MG63 (cell line): ENCODE data around the gene DUS4L. TPM values are rescaled to one million over a fixed set of nuclear protein-coding genes. Genes with fewer than 3 reads are reported as not detected.

Experiments
- DNase-seq: peaks from one replicate; pipeline ENCODE4 v3.0.0-alpha.2; 2020
- H3K27me3 ChIP-seq: fragments of 250-450 bp; sonication (Bioruptor Pico); 2 replicates; pipeline ENCODE4 v1.5.1; 2020; ENCODE audit warnings: mild to moderate bottlenecking, moderate library complexity
- H3K36me3 ChIP-seq: fragments of 250-450 bp; sonication (Bioruptor Pico); 2 replicates; pipeline ENCODE4 v1.5.1; 2020; ENCODE audit warnings: mild to moderate bottlenecking, moderate library complexity
- H3K4me3 ChIP-seq: fragments of 250-450 bp; sonication (Bioruptor Pico); 2 replicates; pipeline ENCODE4 v1.5.1; 2020; ENCODE audit warnings: mild to moderate bottlenecking, moderate library complexity
- H3K9me3 ChIP-seq: fragments of 250-450 bp; sonication (Bioruptor Pico); 2 replicates; pipeline ENCODE4 v1.5.1; 2020; ENCODE audit warnings: mild to moderate bottlenecking, moderate library complexity
- total RNA-seq: library from RNA; depleted of rRNA; stranded (reverse); fragments of >200 nt; shearing (Covaris generic); gene quantifications from 2 replicates; pipeline ENCODE4 v1.2.3, GENCODE V29; 2014; ENCODE audit warnings: low replicate concordance

The DUS4L gene
- total RNA-seq, 1 experiment from 2014 or later, result 1.8 TPM

GRCh38 chr7:107564553-107565298 lies 955 bp downstream of the DUS4L start:
- 0 out of 2 replicates have a peak, but pooled peaks cover 3% of the 10 kb centered on the region for H3K36me3 ChIP-seq
- DNase-seq, result no peak
- no peaks in the 10 kb centered on the region for H3K27me3 ChIP-seq
- H3K4me3 ChIP-seq, result peak overlapping the region; percentile 81
- peaks cover 7% of the 10 kb centered on the region; the same call in 1 of the 2 replicates for H3K9me3 ChIP-seq

GRCh38 chr7:107570298-107570697 lies 6.5 kb downstream of the DUS4L start:
- 0 out of 2 replicates have a peak, but pooled peaks cover 3% of the 10 kb centered on the region for H3K36me3 ChIP-seq
- H3K4me3 ChIP-seq, result no peak overlapping the region
- H3K27me3 ChIP-seq, result no peaks in the 10 kb centered on the region
- no peak for DNase-seq
- peaks cover 3% of the 10 kb centered on the region; the same call in 1 of the 2 replicates for H3K9me3 ChIP-seq

- no peaks in the 10 kb centered on the region for H3K9me3 ChIP-seq
- no peaks in the 10 kb centered on the region for H3K27me3 ChIP-seq
- H3K4me3 ChIP-seq, result no peak overlapping the region
- H3K36me3 ChIP-seq, result no peaks in the 10 kb centered on the region
- DNase-seq, result no peak
Measured at GRCh38 chr7:107573537-107573936, 9.8 kb downstream of the DUS4L start.

- Histone ChIP-seq H3K27me3 (no peaks in the 10 kb centered on the region), H3K36me3 (0 out of 2 replicates have a peak, but pooled peaks cover 6% of the 10 kb centered on the region)
- no peak for DNase-seq
Measured at GRCh38 chr7:107579554-107579884, 15.7 kb downstream of the DUS4L start.

GRCh38 chr7:107579885-107580715 lies 16.3 kb downstream of the DUS4L start, which contains the start of gene BCAP29:
Gene BCAP29 (plus strand): TSS chr7:107580246. CDS start chr7:107580773, 527 bp downstream.
- DNase-seq, result peak; percentile 67
- Histone ChIP-seq H3K4me3 (peak within 1 kb of the TSS; percentile 69), H3K36me3 (peaks cover 6% of the 10 kb centered on the region; the same call in 1 of the 2 replicates), H3K27me3 (no peaks in the 10 kb centered on the region), H3K9me3 (no peaks in the 10 kb centered on the region)

More at GRCh38 chr7:107579554-107579884, 15.7 kb downstream of the DUS4L start:
- Histone ChIP-seq H3K4me3 (peak overlapping the region; percentile 69), H3K9me3 (no peaks in the 10 kb centered on the region)

GRCh38 chr7:107580716-107581383 lies 17.1 kb downstream of the DUS4L start:
- H3K36me3 ChIP-seq, result peaks cover 8% of the 10 kb centered on the region; the same call in 1 of the 2 replicates
- H3K4me3 ChIP-seq, result peak overlapping the region; percentile 69
- no peaks in the 10 kb centered on the region for H3K9me3 ChIP-seq
- H3K27me3 ChIP-seq, result no peaks in the 10 kb centered on the region
- no peak for DNase-seq

- Histone ChIP-seq H3K27me3 (no peaks in the 10 kb centered on the region), H3K9me3 (no peaks in the 10 kb centered on the region), H3K4me3 (peak overlapping the region; percentile 69), H3K36me3 (peaks cover 8% of the 10 kb centered on the region)
- no peak for DNase-seq
Measured at GRCh38 chr7:107581387-107582013, 17.7 kb downstream of the DUS4L start.

GRCh38 chr7:107582875-107583274 lies 19.1 kb downstream of the DUS4L start:
- DNase-seq, result no peak
- Histone ChIP-seq H3K9me3 (no peaks in the 10 kb centered on the region), H3K36me3 (peaks cover 13% of the 10 kb centered on the region), H3K27me3 (no peaks in the 10 kb centered on the region), H3K4me3 (no peak overlapping the region)

- DNase-seq, result no peak
- no peaks in the 10 kb centered on the region for H3K27me3 ChIP-seq
- peaks cover 17% of the 10 kb centered on the region for H3K36me3 ChIP-seq
- no peaks in the 10 kb centered on the region for H3K9me3 ChIP-seq
- no peak overlapping the region for H3K4me3 ChIP-seq
Measured at GRCh38 chr7:107584716-107585115, 20.9 kb downstream of the DUS4L start.

- Histone ChIP-seq H3K4me3 (no peak overlapping the region), H3K27me3 (no peaks in the 10 kb centered on the region), H3K9me3 (no peaks in the 10 kb centered on the region), H3K36me3 (peaks cover 15% of the 10 kb centered on the region)
- no peak for DNase-seq
Measured at GRCh38 chr7:107588529-107589130, 24.9 kb downstream of the DUS4L start.

GRCh38 chr7:107591421-107591820 lies 27.6 kb downstream of the DUS4L start:
- H3K36me3 ChIP-seq, result peaks cover 20% of the 10 kb centered on the region

GRCh38 chr7:107592361-107593024 lies 28.7 kb downstream of the DUS4L start:
- no peak for DNase-seq
- H3K4me3 ChIP-seq, result no peak overlapping the region
- H3K36me3 ChIP-seq, result peaks cover 19% of the 10 kb centered on the region
- H3K9me3 ChIP-seq, result no peaks in the 10 kb centered on the region
- H3K27me3 ChIP-seq, result no peaks in the 10 kb centered on the region

More at GRCh38 chr7:107591421-107591820, 27.6 kb downstream of the DUS4L start:
- Histone ChIP-seq H3K27me3 (no peaks in the 10 kb centered on the region), H3K4me3 (no peak overlapping the region), H3K9me3 (no peaks in the 10 kb centered on the region)
- DNase-seq, result no peak

- H3K36me3 ChIP-seq, result peaks cover 19% of the 10 kb centered on the region
- no peaks in the 10 kb centered on the region for H3K9me3 ChIP-seq
- no peak for DNase-seq
- no peaks in the 10 kb centered on the region for H3K27me3 ChIP-seq
- H3K4me3 ChIP-seq, result no peak overlapping the region
Measured at GRCh38 chr7:107593025-107593410, 29.2 kb downstream of the DUS4L start.

GRCh38 chr7:107594961-107595737 lies 31.4 kb downstream of the DUS4L start:
- no peaks in the 10 kb centered on the region for H3K27me3 ChIP-seq
- H3K9me3 ChIP-seq, result no peaks in the 10 kb centered on the region
- no peak overlapping the region for H3K4me3 ChIP-seq
- H3K36me3 ChIP-seq, result peaks cover 20% of the 10 kb centered on the region
- peak; percentile 60 for DNase-seq
